ENCODE data around the gene PLEKHA7.

DNA sequence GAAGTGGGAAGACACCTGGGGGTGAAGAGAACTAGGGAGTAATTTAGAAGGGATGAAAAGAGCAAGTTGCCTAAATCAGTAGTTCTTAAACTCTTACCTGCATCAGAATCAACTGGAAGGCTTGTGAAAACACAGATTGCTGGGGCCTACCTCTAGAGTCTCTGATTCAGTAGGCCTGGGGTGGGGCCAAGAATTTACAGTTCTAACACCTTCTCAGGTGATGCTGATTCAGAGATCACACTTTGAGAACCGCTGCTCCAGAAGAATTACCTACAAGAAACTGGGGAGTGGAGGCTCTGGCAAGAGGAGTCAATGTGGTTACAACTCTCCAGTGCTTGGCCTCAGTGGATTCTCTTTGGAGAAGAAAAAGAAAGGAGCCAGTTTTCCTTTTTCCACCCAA is 147.1 kb downstream of the PLEKHA7 start:
- TF ChIP-seq, protein P1, sequence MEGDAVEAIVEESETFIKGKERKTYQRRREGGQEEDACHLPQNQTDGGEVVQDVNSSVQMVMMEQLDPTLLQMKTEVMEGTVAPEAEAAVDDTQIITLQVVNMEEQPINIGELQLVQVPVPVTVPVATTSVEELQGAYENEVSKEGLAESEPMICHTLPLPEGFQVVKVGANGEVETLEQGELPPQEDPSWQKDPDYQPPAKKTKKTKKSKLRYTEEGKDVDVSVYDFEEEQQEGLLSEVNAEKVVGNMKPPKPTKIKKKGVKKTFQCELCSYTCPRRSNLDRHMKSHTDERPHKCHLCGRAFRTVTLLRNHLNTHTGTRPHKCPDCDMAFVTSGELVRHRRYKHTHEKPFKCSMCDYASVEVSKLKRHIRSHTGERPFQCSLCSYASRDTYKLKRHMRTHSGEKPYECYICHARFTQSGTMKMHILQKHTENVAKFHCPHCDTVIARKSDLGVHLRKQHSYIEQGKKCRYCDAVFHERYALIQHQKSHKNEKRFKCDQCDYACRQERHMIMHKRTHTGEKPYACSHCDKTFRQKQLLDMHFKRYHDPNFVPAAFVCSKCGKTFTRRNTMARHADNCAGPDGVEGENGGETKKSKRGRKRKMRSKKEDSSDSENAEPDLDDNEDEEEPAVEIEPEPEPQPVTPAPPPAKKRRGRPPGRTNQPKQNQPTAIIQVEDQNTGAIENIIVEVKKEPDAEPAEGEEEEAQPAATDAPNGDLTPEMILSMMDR (IDR thresholded peaks at IDR 0.05) = no peak
- no peak for TF ChIP-seq POLR2A (IDR thresholded peaks at IDR 0.05)

Data from vagina (tissue), 2 donors.